Testis (tissue), 3 donors: Measurements from ENCODE around the gene SMIM17. TPM values are rescaled to one million over a fixed set of nuclear protein-coding genes. Genes with fewer than 3 reads are reported as not detected.
A peak's percentile ranks its signal among the peaks of the same experiment; 100 is the strongest.

Experiments used
- DNase-seq: peaks from one replicate; pipeline ENCODE4 v3.0.0-alpha.2; 2019
- H3K27ac ChIP-seq, 2 donors: fragments of 200-600 bp; sonication (generic); one replicate each; pipeline ENCODE4 v1.5.1; 2019
- H3K27me3 ChIP-seq: fragments of 200-600 bp; sonication (generic); one replicate; pipeline ENCODE4 v1.5.1; 2019
- H3K36me3 ChIP-seq: fragments of 200-600 bp; sonication (generic); one replicate; pipeline ENCODE4 v1.5.1; 2017; ENCODE audit warnings: low read depth; ENCODE audit errors: missing control alignments
- H3K4me1 ChIP-seq: fragments of 200-600 bp; sonication (generic); one replicate; pipeline ENCODE4 v1.5.1; 2019
- H3K4me3 ChIP-seq, 2 donors: fragments of 200-600 bp; sonication (generic); one replicate each; pipeline ENCODE4 v1.5.1; 2017 to 2019
- H3K9me3 ChIP-seq: fragments of 200-600 bp; sonication (generic); one replicate; pipeline ENCODE4 v1.5.1; 2017
- POLR2A ChIP-seq: fragments of 450-650 bp; IDR thresholded peaks from one replicate; pipeline ENCODE4 v1.6.1; 2017; ENCODE audit warnings: antibody characterized with exemption, mild to moderate bottlenecking, moderate library complexity
- WGBS, 2 donors: methylation state at CpG; one replicate each; pipeline ENCODE4 v1.1.5; 2018; 5-methylcytosine and 5-hydroxymethylcytosine counted together
- intact Hi-C: fragments of 100-400 bp; cut with DNase I; formaldehyde crosslinking; loops from one replicate; pipeline ENCODE4 v1.15.1; 2023; ENCODE audit warnings: low total_unique reads
- polyA plus RNA-seq: library from polyadenylated mRNA; stranded (reverse); fragments of 350-450 nt; fragmentation: Illumina TruSeq; extraction: RNeasy Lipid Tissue Mini Kit (QIAGEN cat#74804); gene quantifications from one replicate; pipeline ENCODE4 v1.2.3, GENCODE V29; 2014; ENCODE audit warnings: low read depth, low replicate concordance; ENCODE audit not compliant: insufficient read depth
- total RNA-seq, 2 donors: library from RNA; depleted of rRNA; stranded (reverse); fragments of >200 nt; gene quantifications; one replicate each; pipeline ENCODE4 v1.2.3, GENCODE V29; 2016
- TF ChIP-seq, protein P1 (sequence below), 3 experiments: fragments of 450-650 bp in 2 of 3; fragments of 200-600 bp in 1 of 3; sonication (generic) in 1 of 3; IDR thresholded peaks; one replicate each; pipeline ENCODE4 v1.5.1; 2016 to 2019; ENCODE audit warnings: antibody characterized with exemption in 3 of 3, mild to moderate bottlenecking in 2 of 3, moderate library complexity in 1 of 3

SMIM17 gene
- total and polyA plus RNA-seq, 3 donors from 2014 or later, result 0.25 to 1.3 (median 0.79) TPM

DNA sequence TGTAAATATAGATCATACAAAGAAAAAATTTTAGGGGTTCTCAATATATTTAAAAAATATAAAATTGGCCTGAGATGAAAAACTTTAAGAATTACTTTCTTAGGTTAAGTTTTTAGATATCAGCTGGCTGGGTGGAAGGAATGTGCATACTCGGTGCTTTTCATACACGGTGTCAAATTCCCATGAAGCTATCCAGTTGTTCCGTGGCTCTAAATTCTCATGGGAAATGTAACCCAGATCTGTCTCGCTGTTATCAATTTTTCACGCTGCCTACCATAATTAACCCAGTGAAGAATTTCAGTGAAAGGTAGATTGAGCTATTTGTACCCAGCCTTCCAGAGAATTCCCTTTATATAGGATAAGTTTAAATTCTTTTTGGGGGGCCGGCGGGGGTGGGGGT, 40.2 kb downstream of the SMIM17 start:
- no peak overlapping the region for H3K27ac ChIP-seq
- DNase-seq, result no peak
- no peaks in the 10 kb centered on the region for H3K27me3 ChIP-seq
- 47 to 55% methylated on average over 7 of the region's 7 CpGs for WGBS, 2 donors
- H3K4me1 ChIP-seq, result no peaks in the 10 kb centered on the region
- intact Hi-C loops, result no loop called here
- no peak overlapping the region for H3K4me3 ChIP-seq
- H3K9me3 ChIP-seq, result no peaks in the 10 kb centered on the region
- TF ChIP-seq, protein P1, sequence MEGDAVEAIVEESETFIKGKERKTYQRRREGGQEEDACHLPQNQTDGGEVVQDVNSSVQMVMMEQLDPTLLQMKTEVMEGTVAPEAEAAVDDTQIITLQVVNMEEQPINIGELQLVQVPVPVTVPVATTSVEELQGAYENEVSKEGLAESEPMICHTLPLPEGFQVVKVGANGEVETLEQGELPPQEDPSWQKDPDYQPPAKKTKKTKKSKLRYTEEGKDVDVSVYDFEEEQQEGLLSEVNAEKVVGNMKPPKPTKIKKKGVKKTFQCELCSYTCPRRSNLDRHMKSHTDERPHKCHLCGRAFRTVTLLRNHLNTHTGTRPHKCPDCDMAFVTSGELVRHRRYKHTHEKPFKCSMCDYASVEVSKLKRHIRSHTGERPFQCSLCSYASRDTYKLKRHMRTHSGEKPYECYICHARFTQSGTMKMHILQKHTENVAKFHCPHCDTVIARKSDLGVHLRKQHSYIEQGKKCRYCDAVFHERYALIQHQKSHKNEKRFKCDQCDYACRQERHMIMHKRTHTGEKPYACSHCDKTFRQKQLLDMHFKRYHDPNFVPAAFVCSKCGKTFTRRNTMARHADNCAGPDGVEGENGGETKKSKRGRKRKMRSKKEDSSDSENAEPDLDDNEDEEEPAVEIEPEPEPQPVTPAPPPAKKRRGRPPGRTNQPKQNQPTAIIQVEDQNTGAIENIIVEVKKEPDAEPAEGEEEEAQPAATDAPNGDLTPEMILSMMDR (IDR thresholded peaks at IDR 0.05), result no peak
- TF ChIP-seq POLR2A, result no peak
- H3K36me3 ChIP-seq, result no peaks in the 10 kb centered on the region

DNA sequence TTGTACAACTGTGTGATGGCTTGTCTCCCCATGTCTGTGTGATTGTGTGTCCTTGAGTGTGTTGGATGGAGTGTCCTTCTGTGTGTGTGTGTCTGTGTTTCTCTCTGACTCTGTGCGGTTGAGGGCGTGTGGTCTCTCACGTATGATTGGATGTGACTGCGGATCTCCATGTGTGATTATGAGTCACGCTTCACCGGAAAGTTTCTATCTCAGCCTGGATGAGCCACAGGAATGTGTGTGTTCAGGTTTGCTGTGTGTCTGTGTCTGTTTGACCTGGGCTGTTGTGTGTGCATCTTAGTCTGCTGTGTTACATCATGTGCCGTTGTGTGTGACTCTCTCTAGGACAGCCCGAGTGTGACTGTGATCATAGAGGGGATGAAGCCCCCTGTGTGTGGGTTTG, 44.1 kb downstream of the SMIM17 start:
- H3K27me3 ChIP-seq, result no peaks in the 10 kb centered on the region
- intact Hi-C loops, result no loop called here

DNA sequence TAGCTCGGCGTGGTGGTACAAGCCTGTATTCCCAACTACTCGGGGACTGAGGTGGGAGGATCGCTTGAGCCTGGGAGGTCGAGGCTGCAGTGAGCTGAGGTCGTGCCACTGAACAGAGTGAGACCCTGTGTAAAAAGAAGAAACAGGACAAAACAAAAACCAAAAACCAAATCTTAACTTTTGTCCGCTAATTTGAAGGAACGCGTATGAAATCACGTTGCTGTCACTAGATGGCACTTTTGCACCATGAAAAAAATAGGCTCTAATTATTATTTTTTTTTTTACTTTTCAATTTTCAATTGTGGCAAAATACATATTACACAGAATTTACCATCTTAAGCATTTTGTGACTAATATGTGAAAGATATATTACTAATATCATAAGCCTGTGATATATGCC, 46.2 kb downstream of the SMIM17 start:
- no peaks in the 10 kb centered on the region for H3K27me3 ChIP-seq
- no peak overlapping the region for H3K27ac ChIP-seq
- DNase-seq, result no peak
- WGBS, 2 donors, result 71 to 80% methylated on average over 10 of the region's 10 CpGs
- H3K9me3 ChIP-seq, result no peaks in the 10 kb centered on the region
- H3K36me3 ChIP-seq, result no peaks in the 10 kb centered on the region
- intact Hi-C loops, result no loop called here
- no peak for TF ChIP-seq POLR2A
- TF ChIP-seq, protein P1 (IDR thresholded peaks at IDR 0.05), result no peak
- H3K4me3 ChIP-seq, result no peak overlapping the region
- H3K4me1 ChIP-seq, result no peaks in the 10 kb centered on the region

More for the DNA sequence above, 44.1 kb downstream of the SMIM17 start:
- Histone ChIP-seq H3K36me3 (no peaks in the 10 kb centered on the region), H3K4me3 (no peak overlapping the region), H3K9me3 (no peaks in the 10 kb centered on the region), H3K27ac (no peak overlapping the region), H3K4me1 (no peaks in the 10 kb centered on the region)
- TF ChIP-seq, protein P1 (IDR thresholded peaks at IDR 0.05), result no peak
- no peak for TF ChIP-seq POLR2A
- 74 to 86% methylated on average over 8 of the region's 8 CpGs for WGBS, 2 donors
- DNase-seq, result no peak

DNA sequence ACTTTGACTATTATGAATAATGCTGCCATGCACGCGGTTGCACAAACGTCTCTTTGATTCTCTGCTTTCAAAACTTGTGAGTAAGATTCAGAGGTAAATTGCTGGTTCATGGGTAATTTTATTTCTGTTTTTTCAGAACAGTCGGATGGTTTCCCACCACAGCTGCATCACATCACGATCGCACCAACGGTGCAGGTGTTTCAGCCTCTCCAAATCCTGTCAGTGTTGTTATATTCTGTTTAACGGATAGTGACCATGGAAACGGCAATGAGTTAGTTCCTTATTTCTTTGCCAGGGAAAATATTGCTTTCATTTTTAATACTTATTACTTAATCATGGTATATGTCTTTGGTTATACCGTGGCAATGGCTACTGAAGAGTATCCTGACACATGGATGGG, 47.7 kb downstream of the SMIM17 start:
- Histone ChIP-seq H3K27me3 (no peaks in the 10 kb centered on the region), H3K9me3 (no peaks in the 10 kb centered on the region), H3K36me3 (no peaks in the 10 kb centered on the region), H3K4me3 (no peak overlapping the region), H3K27ac (no peak overlapping the region), H3K4me1 (no peaks in the 10 kb centered on the region)
- intact Hi-C loops, result no loop called here
- no peak for DNase-seq
- WGBS, 2 donors, result 69 to 71% methylated on average over 10 of the region's 10 CpGs
- TF ChIP-seq, protein P1 (IDR thresholded peaks at IDR 0.05), result no peak
- TF ChIP-seq POLR2A, result no peak

DNA sequence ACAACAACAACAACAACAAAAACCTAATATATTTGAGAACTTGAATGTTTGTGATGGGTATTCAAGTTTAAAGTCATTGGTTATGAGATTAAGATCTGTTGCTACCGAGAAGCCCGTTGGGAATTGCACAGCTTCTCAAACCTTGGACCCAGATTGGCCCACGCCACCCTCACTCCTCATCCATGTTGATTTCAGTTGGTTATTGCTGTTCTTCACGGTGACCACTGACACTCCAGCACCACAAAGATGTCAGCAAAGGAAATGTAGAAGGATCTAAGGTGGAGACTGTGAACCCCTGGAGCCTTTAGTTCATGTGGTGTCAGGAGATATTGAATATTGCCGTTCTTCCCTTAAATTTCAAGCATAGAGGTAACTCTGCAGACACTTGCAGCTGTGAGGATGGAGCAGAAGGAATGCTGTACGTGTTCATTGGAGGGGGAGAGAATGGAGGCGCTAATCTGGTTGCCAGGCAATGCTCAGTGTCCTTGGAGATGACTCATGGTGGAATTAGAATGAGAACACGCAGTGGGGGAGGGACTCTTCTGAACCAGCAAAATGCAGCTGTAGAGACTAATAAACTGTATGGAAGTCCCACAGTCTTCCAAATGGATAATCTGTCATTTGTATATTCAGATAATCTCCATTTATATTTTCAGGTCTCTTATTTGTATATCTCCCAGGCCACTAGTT, 49.4 kb downstream of the SMIM17 start:
- H3K4me3 ChIP-seq, result no peak overlapping the region
- DNase-seq, result peak; percentile 58
- no peaks in the 10 kb centered on the region for H3K9me3 ChIP-seq
- WGBS, 2 donors, result 44 to 72% methylated on average over 8 of the region's 8 CpGs
- no peaks in the 10 kb centered on the region for H3K27me3 ChIP-seq
- no peak overlapping the region for H3K27ac ChIP-seq
- no peaks in the 10 kb centered on the region for H3K4me1 ChIP-seq
- no peaks in the 10 kb centered on the region for H3K36me3 ChIP-seq
- intact Hi-C loops, result no loop called here
- TF ChIP-seq, protein P1 (IDR thresholded peaks at IDR 0.05), result no peak
- no peak for TF ChIP-seq POLR2A
